GM19468 (cell line): ENCODE results near the gene PPP1R36.
"Not testable (repeated sequence)": the region's sequence is repeated elsewhere in the genome, so short reads cannot be mapped to it uniquely, and the experiment has no call there.

Experiments used
- ATAC-seq: cut with Tn5 transposase; IDR thresholded peaks from one replicate; pipeline ENCODE4 v1.9.1; 2021; ENCODE audit warnings: mild to moderate bottlenecking, moderate library complexity, moderate number of reproducible peaks; ENCODE audit not compliant: unreplicated experiment; ENCODE audit errors: extremely low read depth

Gene PPP1R36

DNA sequence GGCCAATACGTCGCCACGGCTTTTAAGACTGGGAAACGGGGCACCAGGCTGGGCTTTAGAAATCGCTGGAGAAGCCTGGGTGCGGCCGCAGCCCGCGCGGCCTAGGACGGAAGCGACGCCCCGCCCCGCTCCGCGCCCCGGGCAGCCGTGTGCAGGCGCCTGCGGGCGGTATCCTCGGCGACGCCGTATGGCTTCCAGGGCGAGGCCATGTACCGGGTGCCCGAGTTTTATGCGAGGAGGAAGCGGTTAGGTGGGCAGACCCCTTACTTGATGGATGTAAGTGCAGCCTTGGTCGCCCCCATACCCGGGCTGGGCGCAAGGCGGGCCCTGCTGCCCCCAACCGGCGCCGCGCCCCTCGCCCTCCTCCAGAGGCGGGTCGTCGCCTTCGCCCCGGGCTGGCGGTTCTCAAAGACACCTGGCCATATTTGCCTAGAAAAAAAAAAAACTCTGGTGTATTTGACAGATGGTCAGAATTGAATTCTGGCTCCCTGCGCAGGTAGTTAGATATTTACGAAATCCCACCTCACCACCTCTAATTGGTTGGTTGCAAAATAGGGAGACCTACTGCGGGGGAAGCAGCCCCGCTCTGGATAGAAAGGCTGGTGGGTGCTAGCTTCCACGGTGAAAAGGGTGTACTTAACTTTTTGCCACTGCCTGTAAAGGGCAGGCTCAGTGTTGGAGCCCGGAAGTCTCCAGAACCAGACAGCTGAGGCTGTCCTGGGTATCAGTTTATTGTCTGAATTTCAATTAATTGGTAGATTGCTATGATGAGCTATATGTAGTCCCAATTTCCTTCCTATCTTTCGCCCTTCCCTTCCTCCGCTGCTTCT, at the start of gene PPP1R36:
Gene PPP1R36, plus strand, starts transcription at position 171 of the 830 bp plus-strand sequence. Its CDS starts 37 bp downstream, at position 208.
- ATAC-seq: peak; percentile 19

GRCh38 chr14:64500088-64500487, 49.7 kb upstream of the PPP1R36 start:
- ATAC-seq: no peak

GRCh38 chr14:64501411-64502171, 48.2 kb upstream of the PPP1R36 start:
- ATAC-seq: no peak

GRCh38 chr14:64502456-64502855, 47.3 kb upstream of the PPP1R36 start:
- ATAC-seq: no peak

DNA sequence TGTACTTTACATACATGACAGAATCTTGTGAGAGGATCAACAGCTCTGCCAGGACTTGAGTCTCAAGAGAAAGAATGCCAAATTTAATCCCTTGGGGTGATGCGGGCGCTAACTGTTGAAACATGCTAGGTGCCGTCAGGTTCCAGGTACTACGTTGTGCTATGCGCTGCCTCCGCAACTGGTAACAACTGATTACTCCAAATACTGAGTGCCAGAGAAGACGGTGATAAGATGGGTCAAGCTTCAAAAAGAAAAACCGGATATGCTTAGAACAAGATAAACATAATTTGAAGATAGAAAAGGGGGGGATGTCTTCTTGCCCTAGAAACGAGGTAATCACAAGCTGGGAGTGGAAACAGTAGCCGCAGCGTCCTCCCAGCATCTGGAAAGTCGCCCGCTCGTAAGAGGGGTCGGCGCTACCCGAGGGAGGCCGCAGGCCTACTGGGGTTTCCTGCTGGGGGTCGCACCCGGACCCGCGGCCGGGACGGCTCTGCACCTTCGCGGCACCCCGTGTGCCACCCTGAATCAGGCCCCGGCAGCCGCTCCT, 46.8 kb upstream of the PPP1R36 start:
- no peak for ATAC-seq

GRCh38 chr14:64503434-64504309, 46.1 kb upstream of the PPP1R36 start, which contains the start of gene ZBTB25:
TSS of gene ZBTB25 (minus strand) at chr14:64503838. CDS start at chr14:64490533, 13,305 bp downstream.
- ATAC-seq: peak; percentile 56

DNA sequence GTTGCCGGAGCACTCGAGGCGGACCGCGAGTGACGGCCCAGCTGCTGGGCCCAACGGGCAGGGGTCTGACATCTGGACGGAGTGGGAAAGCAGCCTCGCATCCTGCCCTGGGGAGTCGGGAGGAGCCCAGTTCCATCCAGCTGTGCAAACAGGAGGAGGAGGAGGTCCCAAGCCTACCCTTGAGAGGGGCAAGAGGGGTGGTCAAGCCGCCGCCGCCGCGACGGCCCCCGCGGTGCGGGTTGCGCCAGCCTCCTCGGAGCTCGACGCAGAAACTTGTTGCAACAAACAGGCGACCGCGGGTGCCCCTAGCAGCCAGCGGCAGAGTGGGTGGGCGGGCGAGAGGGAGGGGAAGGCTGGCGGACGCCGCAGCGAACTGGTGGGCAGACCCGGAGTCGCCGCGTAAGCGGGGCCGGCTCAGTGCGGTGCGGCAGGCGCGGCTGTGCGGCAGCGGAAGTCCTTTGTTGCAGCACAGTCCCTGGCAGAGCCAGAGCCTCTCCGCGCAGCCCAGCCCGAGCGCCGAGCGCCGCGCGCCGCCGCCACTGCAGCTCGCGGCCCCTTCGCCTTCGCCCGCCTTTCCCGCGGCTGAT, 45.4 kb upstream of the PPP1R36 start, which contains the start of gene ZBTB1:
Gene ZBTB1, plus strand, starts transcription at position 461 of the 587 bp plus-strand sequence. CDS start 16,735 bp downstream, outside the sequence.
- ATAC-seq: no peak

DNA sequence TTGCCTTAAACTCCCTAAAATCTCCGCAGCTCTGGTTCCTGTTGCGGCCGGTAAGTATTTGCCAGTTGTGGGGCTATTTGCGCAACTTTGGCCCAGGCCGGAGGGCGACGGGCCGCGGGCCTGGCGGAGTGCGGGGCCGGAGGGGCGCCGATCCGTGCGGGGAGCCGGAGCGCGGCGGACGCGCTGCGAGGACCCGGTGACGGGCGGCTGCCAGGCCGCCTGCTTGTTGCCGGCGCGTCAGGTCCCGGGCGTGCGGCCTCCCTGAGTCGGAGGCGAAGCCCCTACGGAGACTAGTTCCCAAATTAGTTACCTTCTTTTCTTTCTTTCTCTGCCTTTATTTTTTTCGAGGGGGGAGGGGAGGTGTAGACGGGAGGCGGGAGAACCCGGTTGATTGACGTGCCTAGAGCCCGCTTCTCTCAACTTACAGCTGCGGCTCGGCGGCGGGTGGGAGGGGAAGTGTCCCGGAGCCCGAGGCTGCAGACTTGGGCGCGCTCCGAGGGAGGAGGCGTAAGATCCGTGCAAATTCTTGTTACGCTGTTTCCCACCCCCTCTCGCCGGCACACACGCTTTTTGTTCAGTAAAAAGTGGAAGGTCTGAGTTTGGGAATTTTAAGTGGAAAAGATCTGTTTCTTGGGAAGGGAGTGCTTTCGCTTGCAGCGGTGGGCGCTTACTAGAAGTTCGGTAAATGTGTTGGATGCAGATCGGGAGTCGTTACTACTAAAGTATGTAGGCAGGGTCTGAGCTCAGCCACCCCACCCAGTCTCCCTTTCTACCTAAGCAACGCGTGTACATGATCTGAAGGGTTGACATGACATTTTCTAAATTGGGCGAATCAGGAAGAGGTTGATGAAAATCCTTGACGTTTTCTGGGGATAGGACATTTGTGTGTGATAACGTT, 44.6 kb upstream of the PPP1R36 start:
- no peak for ATAC-seq

- ATAC-seq: no peak
Measured at GRCh38 chr14:64506721-64507120, 43.0 kb upstream of the PPP1R36 start.

DNA sequence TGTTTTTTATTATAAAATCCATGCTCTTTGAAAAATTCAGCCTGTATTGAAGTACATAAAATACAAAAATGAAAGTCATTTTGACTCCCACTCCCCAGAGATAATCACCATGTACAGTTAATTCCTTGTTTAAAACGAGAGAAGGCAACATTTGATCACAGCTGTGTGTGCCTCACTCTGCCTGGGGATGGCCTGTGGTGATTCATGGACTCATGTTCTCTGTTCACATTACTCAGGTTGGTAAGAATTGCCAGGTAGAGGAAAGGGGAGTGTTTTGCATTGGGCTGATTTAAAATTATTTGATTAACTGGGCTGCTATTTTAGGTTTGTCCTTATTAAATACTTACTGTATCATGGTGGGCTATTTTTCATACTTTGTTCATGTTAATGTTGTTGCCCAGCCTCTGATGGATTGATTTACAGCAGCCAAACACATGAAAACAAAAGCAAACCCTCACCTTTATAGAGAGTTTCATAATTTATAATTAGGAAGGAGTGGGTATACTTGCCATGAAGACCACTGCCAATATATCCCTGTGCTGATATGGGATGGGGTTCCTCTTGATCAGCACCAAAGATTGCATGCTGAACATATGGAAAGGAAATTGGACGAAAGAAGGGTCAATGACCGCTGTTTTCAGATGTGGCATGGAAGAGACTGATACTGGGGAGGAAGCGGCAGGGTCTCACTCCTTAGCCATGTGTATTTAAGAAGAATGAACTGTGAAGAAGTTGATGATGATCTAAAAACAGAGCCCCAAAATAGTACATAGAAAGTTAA, 42.2 kb upstream of the PPP1R36 start:
- ATAC-seq: no peak

DNA sequence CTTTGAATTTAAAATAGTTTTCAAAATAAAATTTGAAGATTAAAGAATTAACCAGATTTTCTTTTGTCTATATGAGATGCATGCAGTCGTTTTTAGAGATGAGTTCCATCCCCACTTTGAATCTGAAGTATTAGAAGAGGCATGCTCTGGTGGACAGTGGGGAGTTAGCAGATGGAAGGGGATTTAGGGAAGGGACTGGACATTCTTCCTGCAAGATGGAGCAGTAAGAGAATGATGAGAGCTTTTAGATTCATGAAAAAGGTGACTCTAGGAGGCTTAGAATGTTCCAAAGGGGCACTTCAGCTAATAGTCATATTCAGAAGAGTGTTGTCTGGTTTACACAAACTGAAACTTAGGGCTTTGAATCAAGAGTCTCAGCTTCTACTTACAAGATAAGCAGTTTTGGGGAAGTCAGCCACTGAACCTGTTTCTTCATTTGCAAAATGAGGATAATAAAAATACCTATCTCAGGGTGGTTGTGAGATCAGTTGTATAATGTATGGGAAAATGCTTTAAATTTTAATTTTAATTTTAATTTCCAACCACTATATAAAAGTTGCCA, 41.5 kb upstream of the PPP1R36 start:
- no peak for ATAC-seq

- no peak for ATAC-seq
Measured at GRCh38 chr14:64509036-64509435, 40.7 kb upstream of the PPP1R36 start.

- no peak for ATAC-seq
Measured at GRCh38 chr14:64510825-64511671, 38.7 kb upstream of the PPP1R36 start.

GRCh38 chr14:64513271-64513670, 36.5 kb upstream of the PPP1R36 start:
- no peak for ATAC-seq

GRCh38 chr14:64515053-64515452, 34.7 kb upstream of the PPP1R36 start:
- ATAC-seq: no peak

- no peak for ATAC-seq
Measured at GRCh38 chr14:64516969-64517368, 32.8 kb upstream of the PPP1R36 start.

GRCh38 chr14:64517667-64518066, 32.1 kb upstream of the PPP1R36 start:
- ATAC-seq: not testable (repeated sequence)
